NCI-H2171 treated with DMSO at 0.1 percent for 48 hours (cell line): Measurements from ENCODE around the gene KCNG1.
A peak's percentile ranks its signal among the peaks of the same experiment; 100 is the strongest.

Experiments
- DNase-seq: peaks from one replicate; lab custom pipeline; 2025; lab: John Stamatoyannopoulos, UW

Gene KCNG1

DNA sequence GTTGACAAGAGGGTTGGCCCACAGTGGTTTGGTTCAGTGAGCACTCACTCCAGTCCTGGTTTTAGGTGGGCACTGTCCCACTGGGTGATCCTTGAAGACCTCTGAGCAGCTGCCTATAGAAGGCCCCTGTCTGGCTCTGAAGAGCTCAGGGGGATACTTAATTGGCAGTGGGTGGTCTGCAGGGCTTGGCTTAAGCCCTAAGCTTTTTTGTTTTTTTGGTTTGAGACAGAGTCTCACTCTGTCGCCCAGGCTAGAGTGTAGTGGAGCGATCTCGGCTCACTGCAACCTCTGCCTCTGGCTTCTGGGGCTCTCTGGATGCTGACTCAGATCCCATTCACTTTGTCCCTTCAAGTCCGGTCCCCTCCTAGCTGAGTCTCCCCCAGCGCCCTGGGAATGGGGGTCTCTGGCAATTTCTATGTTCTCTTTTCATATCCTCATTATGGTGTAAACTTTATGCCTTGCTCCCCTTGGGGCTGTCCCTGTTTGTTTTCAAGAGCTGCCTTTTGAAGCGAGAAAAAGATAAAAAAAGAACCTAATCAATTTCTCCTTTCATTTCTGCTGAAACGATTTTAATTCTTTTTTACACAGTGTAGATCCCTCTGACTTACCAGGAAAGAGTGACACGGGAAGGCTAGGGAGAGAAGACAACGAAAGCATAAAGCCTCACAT lies 12.2 kb upstream of the KCNG1 start:
- no peak for DNase-seq

- no peak for DNase-seq
These were observed 11.6 kb upstream of the KCNG1 start for GRCh38 chr20:51034476-51034875.

GRCh38 chr20:51029963-51030920 lies 7.3 kb upstream of the KCNG1 start:
- no peak for DNase-seq

- no peak for DNase-seq
These were observed 6.6 kb upstream of the KCNG1 start for GRCh38 chr20:51029556-51029955.

- no peak for DNase-seq
These were observed 5.8 kb upstream of the KCNG1 start for GRCh38 chr20:51028616-51029212.

DNA sequence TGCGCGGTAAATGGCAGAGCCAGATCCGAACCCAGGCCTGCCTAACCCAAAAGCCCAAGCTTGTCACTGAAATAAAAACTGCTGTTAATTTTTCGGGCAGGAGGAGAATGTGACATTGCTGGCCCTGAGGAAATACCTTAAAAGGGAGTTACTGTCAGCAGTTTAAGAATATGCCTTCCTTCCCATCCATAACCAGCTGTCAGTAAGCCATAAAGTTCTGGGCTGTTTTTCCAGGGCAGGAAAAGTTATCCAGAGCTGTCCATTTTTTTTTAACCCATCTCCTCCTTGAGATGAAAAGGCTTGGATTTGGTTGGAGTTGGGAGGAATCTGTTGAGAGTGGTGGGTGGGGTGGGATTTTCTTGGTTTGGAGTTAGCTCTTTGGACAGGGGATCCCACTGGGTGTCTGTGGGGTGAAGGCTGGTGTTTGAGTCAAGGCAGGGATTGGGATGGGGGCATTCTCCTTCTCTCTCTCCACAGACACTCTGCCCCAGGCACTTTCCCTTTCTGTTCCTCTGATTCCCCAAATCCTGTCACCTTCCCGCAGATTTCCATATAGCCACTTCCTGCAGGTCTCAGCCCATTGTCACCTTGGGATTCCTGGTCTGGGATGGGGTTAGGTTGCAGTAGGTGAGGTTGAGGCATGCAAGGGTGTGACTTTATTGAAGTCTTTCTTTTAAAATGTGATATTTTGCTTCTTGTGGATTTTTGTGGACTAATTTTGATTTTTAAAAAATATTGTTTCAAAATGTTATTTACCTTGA lies 4.3 kb upstream of the KCNG1 start:
- DNase-seq = no peak

DNA sequence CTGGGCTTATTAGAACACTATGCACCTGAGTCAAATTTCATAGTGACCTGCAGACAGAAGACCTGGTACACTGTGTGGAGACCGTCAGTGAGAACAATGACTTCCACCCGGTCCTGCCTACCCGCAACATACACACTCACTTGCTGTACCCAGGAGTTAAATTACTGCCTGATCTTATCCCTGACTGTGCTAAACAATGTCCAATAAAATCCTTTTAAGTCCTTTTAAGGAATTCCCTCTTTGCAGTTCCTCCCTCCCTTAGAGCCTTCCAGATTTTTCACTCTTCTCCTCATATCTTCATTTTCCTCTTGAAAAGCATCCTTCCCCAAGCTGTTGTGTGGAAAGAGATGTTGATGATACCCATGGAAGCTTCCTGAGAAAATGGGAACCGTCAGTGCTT lies 3.4 kb upstream of the KCNG1 start:
- DNase-seq = no peak

DNA sequence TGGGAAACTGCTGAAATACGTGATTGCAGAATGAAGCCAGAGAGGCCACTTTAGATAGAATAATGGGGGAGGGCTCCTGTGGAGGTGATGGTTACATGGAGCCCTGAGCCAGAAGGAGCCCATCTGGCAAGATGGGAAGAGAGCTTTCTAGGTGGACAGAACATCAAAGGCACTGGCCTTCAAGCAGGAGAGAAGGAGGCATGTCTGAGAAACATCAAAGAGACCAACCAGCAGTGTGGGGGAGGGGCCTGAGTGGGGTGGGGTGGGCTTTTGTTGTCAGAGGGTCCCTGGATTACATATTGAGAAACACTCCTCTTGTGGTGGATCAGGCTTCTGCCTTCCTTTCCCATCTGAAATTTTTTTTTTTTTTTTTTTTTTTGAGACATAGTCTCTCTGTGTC lies 1.9 kb upstream of the KCNG1 start:
- DNase-seq = no peak

DNA sequence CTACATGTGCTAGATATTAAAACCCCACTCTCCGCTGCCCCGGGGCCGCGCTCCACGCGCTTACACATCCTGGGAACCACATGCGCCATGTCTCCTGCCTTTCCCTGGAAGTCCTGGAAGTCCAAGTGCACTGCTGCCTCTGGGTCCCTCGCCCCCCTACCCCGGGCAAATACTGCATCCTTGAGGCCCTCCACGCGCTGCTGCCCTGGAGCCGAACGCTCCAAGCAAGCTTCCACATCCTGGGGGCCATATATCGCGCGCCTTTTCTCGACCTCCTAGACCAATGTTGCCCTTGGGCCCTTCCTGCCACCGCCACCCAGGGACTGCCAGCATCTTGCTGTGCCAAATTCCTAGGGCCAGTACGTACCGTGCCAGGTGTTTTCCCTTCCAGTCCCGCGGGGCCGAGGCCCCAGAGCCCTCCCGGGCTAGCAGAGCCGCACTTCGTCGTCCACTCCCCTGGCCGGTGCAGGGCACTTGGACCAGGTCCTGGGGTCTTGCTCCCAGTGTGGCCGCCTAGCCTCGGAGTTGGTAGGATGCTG lies 779 bp upstream of the KCNG1 start:
- no peak for DNase-seq

DNA sequence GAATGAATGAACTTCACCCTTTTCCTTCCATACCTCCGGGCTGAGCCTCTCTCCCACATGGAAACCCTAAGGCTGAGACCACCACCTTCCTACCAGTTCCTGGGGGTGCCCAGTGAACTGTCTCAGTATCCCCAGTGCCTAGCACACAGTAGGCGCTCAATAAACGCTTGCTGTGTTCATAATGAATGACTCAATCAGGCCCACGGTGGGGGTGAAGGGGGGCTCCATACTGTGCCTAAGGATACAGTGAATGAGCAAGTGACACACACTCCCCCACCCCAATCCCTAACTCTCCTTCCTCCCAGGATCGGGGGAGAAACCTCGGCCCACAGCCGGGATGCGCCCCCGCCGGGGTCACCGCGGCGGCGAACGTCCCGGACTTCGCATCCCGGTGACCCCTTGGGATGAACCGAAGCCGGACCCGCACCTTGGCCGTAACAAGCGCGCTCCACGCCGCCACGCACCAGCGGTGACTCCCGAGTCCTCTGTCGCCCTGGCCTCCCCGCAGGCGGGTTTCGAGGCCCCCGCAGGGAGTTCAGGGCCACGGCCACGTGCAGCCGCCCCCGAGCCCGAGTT lies 592 bp downstream of the KCNG1 start:
- no peak for DNase-seq

- no peak for DNase-seq
These were observed 1.6 kb downstream of the KCNG1 start for GRCh38 chr20:51021067-51022025.

DNA sequence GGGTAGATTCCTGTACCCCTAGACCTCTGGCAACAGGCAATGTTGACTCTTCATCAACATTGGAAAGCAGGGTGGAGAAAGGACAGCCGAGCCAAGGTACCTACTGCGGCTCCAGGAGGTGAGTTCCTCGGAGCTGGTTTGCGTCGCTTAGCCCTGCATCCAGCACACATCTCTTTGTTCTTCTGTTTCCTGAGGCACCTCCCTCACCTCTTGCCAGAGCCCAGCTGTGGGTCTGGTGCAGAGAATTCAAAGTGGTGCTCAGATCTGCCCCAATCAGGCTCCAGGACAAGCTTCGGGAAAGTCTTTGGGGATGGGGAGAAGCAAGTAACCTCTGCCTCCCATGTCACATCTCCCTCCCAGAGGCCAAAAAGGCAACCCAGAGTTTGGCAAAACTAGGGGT lies 2.2 kb downstream of the KCNG1 start:
- no peak for DNase-seq

DNA sequence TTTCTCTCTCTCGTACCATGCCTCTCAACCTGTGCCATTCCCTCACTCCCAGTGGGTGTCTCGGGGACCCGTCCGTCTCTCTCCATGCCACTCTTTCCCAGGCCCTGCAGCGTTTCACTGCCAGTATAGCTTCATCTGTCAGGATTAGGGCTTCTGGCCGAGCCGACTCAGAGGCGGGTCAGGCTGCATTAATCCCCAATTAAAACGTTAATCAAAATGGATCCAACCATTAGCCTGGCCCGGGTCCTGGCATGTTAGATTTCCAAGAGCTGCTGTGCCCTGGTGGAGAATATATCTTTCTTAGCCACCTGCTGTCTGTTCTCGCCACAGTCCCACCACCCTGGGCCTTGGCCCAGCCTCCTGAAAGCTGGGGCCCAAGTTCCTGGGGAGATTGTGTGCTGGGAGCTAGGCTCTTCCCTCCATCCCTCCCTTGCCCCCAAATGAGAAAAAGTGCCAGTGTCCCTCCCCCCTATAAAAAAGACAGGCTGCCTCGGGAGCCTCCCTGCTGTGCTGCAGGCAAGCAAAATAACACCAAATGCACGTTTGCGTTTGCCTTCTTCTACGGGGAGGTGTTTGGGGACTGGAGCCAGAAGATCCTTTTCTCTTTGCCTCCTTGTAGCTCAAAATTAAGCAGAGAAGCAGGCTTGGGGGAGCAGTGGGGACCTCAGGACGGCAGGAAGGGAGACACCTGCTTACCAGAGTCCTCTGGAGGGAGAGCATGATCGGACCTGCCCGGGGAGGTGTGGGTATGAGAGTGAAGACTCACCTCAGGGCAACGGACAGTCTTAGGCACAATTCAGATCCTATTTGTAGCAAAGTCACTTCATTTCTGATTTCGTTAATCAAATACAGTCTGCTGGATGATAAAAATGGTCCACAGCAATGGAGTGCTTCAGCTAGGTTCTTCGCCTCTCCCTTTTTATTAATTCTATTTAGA lies 3.0 kb downstream of the KCNG1 start:
- DNase-seq = no peak

DNA sequence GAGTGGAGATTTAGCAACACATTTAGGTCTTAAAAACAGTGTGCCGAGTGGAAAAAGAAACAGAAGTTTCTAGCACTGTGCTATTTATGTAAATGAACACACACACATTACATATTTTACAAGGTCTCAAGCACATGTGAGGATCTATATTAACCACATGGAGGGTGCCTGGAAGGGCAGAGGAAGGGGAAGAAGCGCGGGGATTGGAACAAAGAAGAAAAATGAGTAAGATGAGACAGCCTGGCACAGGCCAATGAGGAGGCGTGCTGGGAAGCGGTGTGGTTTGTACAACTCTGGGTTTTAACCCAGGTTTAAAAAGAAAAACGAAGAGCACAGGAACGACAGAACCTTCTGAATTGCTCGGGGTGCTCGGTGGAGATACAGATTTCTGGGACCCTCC lies 5.7 kb downstream of the KCNG1 start:
- no peak for DNase-seq

DNA sequence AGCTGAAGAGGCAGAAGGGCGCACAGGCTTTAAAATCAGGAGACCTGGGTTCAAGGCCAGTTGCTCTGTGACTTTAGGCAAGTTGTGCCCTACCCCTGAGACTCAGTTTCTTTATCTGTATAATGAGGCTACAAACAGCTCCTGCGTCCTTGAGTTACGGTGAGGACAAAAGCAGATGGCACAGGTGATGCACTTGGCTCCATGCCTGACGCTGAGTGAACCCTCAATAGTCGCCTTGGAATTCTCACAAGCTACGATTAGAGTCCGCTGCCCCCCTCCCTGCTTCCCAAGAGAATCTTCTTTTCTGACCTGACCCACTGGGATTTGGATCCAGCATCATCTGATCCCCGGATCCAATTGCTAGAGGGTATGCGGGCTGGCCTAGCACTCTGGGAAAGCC lies 6.4 kb downstream of the KCNG1 start:
- DNase-seq = peak; percentile 65

- peak; percentile 30 for DNase-seq
These were observed 7.8 kb downstream of the KCNG1 start for GRCh38 chr20:51014797-51015722.

- DNase-seq = no peak
These were observed 9.2 kb downstream of the KCNG1 start for GRCh38 chr20:51013577-51014330.
